Karpas-422 (cell line): ENCODE results near the gene CIART. TPM values are rescaled to one million over a fixed set of nuclear protein-coding genes. Genes with fewer than 3 reads are reported as not detected.
"Not testable (repeated sequence)": the region's sequence is repeated elsewhere in the genome, so short reads cannot be mapped to it uniquely, and the experiment has no call there.

Experiments used
- DNase-seq: peaks from one replicate; pipeline ENCODE4 v3.0.0-alpha.2; 2015
- H2AFZ ChIP-seq: fragments of 200-600 bp; sonication (generic); 2 replicates; pipeline ENCODE4 v1.6.1; 2014; ENCODE audit warnings: antibody characterized with exemption, low read length, mixed read lengths
- H3K27ac ChIP-seq: fragments of 200-600 bp; sonication (generic); 2 replicates; pipeline ENCODE4 v1.5.1; 2014; ENCODE audit warnings: mild to moderate bottlenecking, low read length, moderate library complexity
- H3K27me3 ChIP-seq: fragments of 200-600 bp; sonication (generic); 2 replicates; pipeline ENCODE4 v1.6.1; 2014; ENCODE audit warnings: low read length, mixed read lengths
- H3K36me3 ChIP-seq: fragments of 200-600 bp; sonication (generic); 2 replicates; pipeline ENCODE4 v1.6.1; 2014; ENCODE audit warnings: low read length, mixed read lengths; ENCODE audit not compliant: insufficient read depth
- H3K4me1 ChIP-seq: fragments of 200-600 bp; sonication (generic); 2 replicates; pipeline ENCODE4 v1.6.1; 2014; ENCODE audit warnings: mild to moderate bottlenecking, low read length, mixed read lengths
- H3K4me2 ChIP-seq: fragments of 200-600 bp; sonication (generic); 2 replicates; pipeline ENCODE4 v1.6.1; 2014; ENCODE audit warnings: low read length, low read depth, mild to moderate bottlenecking; ENCODE audit not compliant: poor library complexity, severe bottlenecking
- H3K4me3 ChIP-seq: fragments of 200-600 bp; sonication (generic); 2 replicates; pipeline ENCODE4 v1.5.1; 2014; ENCODE audit warnings: mild to moderate bottlenecking, antibody characterized with exemption, low read length, mixed read lengths
- H3K79me2 ChIP-seq: fragments of 200-600 bp; sonication (generic); 2 replicates; pipeline ENCODE4 v1.6.1; 2014; ENCODE audit warnings: mild to moderate bottlenecking, low read length, mixed read lengths
- H3K9ac ChIP-seq: fragments of 200-600 bp; sonication (generic); 2 replicates; pipeline ENCODE4 v1.6.0; 2014; ENCODE audit warnings: low read length
- H3K9me2 ChIP-seq: fragments of 200-600 bp; sonication (generic), shearing (Covaris generic); replicated peaks from 2 replicates; pipeline ENCODE4 v1.6.0; 2014; ENCODE audit warnings: mild to moderate bottlenecking, low read length, moderate library complexity; ENCODE audit not compliant: insufficient read depth
- H3K9me3 ChIP-seq: fragments of 300-700, 200-600 bp; sonication (generic); 2 replicates; pipeline ENCODE4 v1.6.1; 2014; ENCODE audit warnings: low read length, mixed read lengths
- H4K20me1 ChIP-seq: fragments of 200-600 bp; sonication (generic); 2 replicates; pipeline ENCODE4 v1.6.1; 2014; ENCODE audit warnings: mild to moderate bottlenecking, antibody characterized with exemption, low read length, low read depth; ENCODE audit not compliant: insufficient read depth
- total RNA-seq: library from RNA; depleted of rRNA; stranded (reverse); fragments of >200 nt; shearing (Covaris generic); gene quantifications from 2 replicates; pipeline ENCODE4 v1.2.3, GENCODE V29; 2014; ENCODE audit warnings: low replicate concordance; rRNA removed

CIART gene
- 4.1 and 4.9 TPM in 2 replicates for total RNA-seq

DNA sequence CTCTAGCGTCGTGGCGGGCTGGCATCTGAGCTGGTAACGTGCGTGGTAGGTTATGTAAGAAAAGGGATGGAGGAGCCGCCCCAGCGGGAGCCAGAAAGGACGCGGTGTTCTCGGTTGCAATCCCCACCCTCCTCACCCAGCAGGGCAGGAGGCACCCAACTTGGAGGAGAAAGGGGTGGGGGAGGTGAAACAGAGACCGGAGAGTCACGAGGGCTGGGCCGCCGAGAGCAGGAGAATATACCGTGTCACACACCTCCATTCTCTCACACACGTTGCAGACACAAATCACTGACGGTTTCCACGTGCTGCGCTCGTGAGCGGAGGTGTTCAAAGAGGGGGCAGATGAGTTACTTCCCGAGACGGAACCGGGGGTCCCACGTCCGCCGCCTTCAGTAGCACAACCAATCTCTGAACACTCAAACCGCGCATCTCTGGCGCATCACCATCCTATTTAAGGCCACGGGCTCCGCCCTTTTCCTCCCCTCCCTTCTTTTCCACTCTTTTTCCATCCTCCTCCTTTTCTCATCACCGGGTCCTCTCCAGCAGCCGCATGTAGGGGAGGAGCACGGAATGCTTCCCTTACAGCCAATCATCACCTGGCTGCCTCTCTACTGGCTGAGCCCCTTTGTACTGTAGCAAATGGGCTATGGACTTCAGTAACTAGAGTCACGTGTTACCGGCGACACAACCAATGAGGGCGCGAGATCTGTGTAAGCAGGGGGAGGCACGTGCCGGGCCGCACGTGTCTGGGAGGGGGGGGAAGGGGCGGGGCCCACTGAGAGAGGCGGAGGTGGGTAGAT lies at the start of gene CIART:
Gene CIART (plus strand): TSS at position 797 of the 800 bp plus-strand sequence. CDS start 714 bp downstream, outside the sequence.
- Histone ChIP-seq H3K9me2 (no peaks in the 10 kb centered on the region), H2AFZ (no peak within 1 kb of the TSS), H3K4me3 (no peak within 1 kb of the TSS), H3K27me3 (no peaks in the 10 kb centered on the region), H3K4me2 (peak within 1 kb of the TSS; percentile 18), H3K4me1 (peaks cover 10% of the 10 kb centered on the region; the same call in 1 of the 2 replicates), H3K36me3 (no peaks in the 10 kb centered on the region), H3K27ac (no peak within 1 kb of the TSS), H3K9ac (no peak within 1 kb of the TSS), H3K9me3 (no peaks in the 10 kb centered on the region), H3K79me2 (no peaks in the 10 kb centered on the region), H4K20me1 (no peaks in the 10 kb centered on the region)
- peak; percentile 74 for DNase-seq

DNA sequence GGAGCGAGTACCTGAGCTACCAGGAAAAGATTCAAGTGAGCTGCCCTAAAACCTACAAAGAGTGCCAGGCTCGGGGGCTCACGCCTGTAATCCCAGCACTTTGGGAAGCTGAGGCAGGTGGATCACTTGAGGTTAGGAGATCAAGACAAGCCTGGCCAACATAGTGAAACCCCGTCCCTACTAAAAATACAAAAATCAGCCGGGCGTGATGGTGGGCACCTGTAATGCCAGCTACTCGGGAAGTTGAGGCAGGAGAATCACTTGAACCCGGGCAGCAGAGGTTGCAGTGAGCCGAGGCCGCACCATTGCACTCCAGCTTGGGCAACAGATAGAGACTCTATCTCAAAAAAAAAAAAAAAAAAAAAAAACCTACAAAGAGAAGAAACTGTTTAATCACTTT lies 49.4 kb upstream of the CIART start:
- Histone ChIP-seq H3K4me1 (peaks cover 23% of the 10 kb centered on the region), H3K9ac (peak overlapping the region; percentile 99), H3K79me2 (peaks cover 61% of the 10 kb centered on the region), H3K36me3 (peaks cover 29% of the 10 kb centered on the region), H3K4me2 (peak overlapping the region; percentile 99), H3K4me3 (peak overlapping the region; percentile 98), H3K27ac (0 out of 2 replicates have a peak overlapping the region, but pooled peaks have one; percentile 25)
- not testable (repeated sequence) for H3K9me3 ChIP-seq, H2AFZ ChIP-seq, DNase-seq, H4K20me1 ChIP-seq, H3K9me2 ChIP-seq, H3K27me3 ChIP-seq

- peak; percentile 60 for DNase-seq
- Histone ChIP-seq H3K36me3 (peaks cover 26% of the 10 kb centered on the region), H3K79me2 (peaks cover 60% of the 10 kb centered on the region)
Observed at GRCh38 chr1:150233359-150234308, 48.7 kb upstream of the CIART start.

DNA sequence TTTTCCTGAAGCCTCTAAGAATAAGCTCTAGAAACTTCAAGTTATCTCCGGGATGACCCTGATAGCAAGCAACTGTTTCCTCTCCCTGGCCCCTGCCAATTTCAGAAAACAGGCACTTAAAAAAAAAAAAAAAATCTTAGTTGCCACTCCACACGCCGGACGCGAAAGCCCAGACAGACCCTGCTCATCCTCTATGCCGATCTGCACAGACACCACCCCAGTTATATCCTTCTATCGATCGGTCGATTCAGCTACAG lies 48.1 kb upstream of the CIART start:
- Histone ChIP-seq H3K27me3 (no peaks in the 10 kb centered on the region), H3K4me3 (peak overlapping the region; percentile 98), H3K9me3 (no peaks in the 10 kb centered on the region), H4K20me1 (no peaks in the 10 kb centered on the region), H3K4me2 (peak overlapping the region; percentile 99), H3K36me3 (peaks cover 20% of the 10 kb centered on the region), H3K79me2 (peaks cover 57% of the 10 kb centered on the region), H3K9ac (peak overlapping the region; percentile 99), H2AFZ (no peak overlapping the region; the same call in 1 of the 2 replicates), H3K9me2 (no peaks in the 10 kb centered on the region), H3K27ac (peak overlapping the region; percentile 95), H3K4me1 (peaks cover 23% of the 10 kb centered on the region)
- DNase-seq = no peak

More at GRCh38 chr1:150233359-150234308, 48.7 kb upstream of the CIART start:
- H3K9me3 ChIP-seq = no peaks in the 10 kb centered on the region
- peak overlapping the region; percentile 99 for H3K4me2 ChIP-seq
- no peak overlapping the region for H2AFZ ChIP-seq
- no peaks in the 10 kb centered on the region for H3K27me3 ChIP-seq
- H3K27ac ChIP-seq = peak overlapping the region; percentile 95
- no peaks in the 10 kb centered on the region for H3K9me2 ChIP-seq
- H3K9ac ChIP-seq = peak overlapping the region; percentile 99
- peak overlapping the region; percentile 98 for H3K4me3 ChIP-seq
- H4K20me1 ChIP-seq = no peaks in the 10 kb centered on the region
- peaks cover 23% of the 10 kb centered on the region for H3K4me1 ChIP-seq

- H3K9me3 ChIP-seq = no peaks in the 10 kb centered on the region
- peaks cover 57% of the 10 kb centered on the region for H3K79me2 ChIP-seq
- H3K4me3 ChIP-seq = peak overlapping the region; percentile 98
- H2AFZ ChIP-seq = peak overlapping the region; percentile 0; the same call in 1 of the 2 replicates
- peak overlapping the region; percentile 95 for H3K27ac ChIP-seq
- no peaks in the 10 kb centered on the region for H4K20me1 ChIP-seq
- H3K4me1 ChIP-seq = peaks cover 23% of the 10 kb centered on the region
- peak overlapping the region; percentile 99 for H3K9ac ChIP-seq
- H3K9me2 ChIP-seq = no peaks in the 10 kb centered on the region
- peak overlapping the region; percentile 99 for H3K4me2 ChIP-seq
- H3K36me3 ChIP-seq = peaks cover 18% of the 10 kb centered on the region; the same call in 1 of the 2 replicates
- DNase-seq = peak; percentile 94
- H3K27me3 ChIP-seq = no peaks in the 10 kb centered on the region
Observed at GRCh38 chr1:150234566-150235293, 47.6 kb upstream of the CIART start.

GRCh38 chr1:150235294-150235851 lies 47.0 kb upstream of the CIART start:
- Histone ChIP-seq H3K4me2 (peak overlapping the region; percentile 99), H3K9ac (peak overlapping the region; percentile 99), H3K27me3 (no peaks in the 10 kb centered on the region), H3K9me2 (no peaks in the 10 kb centered on the region), H4K20me1 (no peaks in the 10 kb centered on the region), H3K79me2 (peaks cover 52% of the 10 kb centered on the region), H3K4me3 (peak overlapping the region; percentile 98), H2AFZ (peak overlapping the region; percentile 42; the same call in 1 of the 2 replicates), H3K36me3 (peaks cover 12% of the 10 kb centered on the region; the same call in 1 of the 2 replicates), H3K9me3 (no peaks in the 10 kb centered on the region), H3K27ac (peak overlapping the region; percentile 95), H3K4me1 (peaks cover 23% of the 10 kb centered on the region)
- peak; percentile 77 for DNase-seq

DNA sequence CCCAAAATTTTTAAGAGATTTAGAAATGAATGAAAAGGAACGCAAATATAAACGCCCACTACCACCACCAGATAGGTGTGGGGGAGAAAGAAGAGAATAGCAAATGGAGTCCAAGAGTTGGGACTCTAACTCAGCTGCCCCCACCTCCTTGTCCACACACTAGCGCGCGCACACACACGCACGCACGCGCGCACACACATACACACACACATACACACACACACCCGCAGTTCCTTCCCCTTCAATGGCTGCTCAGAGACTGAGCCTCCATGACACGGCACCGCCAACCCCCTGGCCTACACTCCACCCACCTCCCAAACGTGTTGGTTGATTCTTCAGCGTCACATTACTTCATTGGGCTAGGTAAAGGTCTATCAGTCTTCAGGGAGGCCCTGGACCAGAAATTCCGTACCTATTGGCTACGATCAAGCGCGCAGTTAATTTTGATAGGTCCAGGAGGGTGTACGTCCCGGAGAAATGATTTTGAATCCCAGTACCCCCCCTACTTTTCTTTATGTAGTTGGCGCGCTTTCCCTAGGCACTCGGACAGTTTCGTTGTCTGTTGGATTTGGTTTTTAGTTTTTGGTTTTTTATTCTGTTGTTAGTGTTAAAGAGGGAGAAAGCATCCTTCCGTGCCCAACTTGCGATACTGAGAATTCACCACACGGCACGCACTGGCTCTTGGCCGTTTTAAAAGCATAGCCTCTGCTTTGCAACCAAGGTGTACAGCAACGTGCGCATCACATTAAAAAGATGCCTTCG lies 46.3 kb upstream of the CIART start, which contains the start of gene ANP32E:
Gene ANP32E (minus strand): TSS at position 261 of the 762 bp plus-strand sequence. CDS start 326 bp downstream, outside the sequence.
- Histone ChIP-seq H3K79me2 (peaks cover 45% of the 10 kb centered on the region), H3K4me1 (peaks cover 23% of the 10 kb centered on the region), H3K9ac (peak within 1 kb of the TSS; percentile 99), H3K4me2 (peak within 1 kb of the TSS; percentile 99), H3K27me3 (no peaks in the 10 kb centered on the region), H3K27ac (peak within 1 kb of the TSS; percentile 95), H3K9me2 (no peaks in the 10 kb centered on the region), H2AFZ (peak within 1 kb of the TSS; percentile 42), H3K9me3 (no peaks in the 10 kb centered on the region), H3K36me3 (peaks cover 8% of the 10 kb centered on the region; the same call in 1 of the 2 replicates), H4K20me1 (no peaks in the 10 kb centered on the region), H3K4me3 (peak within 1 kb of the TSS; percentile 98)
- peak; percentile 99 for DNase-seq
